Body of pancreas (tissue), 4 donors: ENCODE results near the gene MYL2.

Experiments used
- POLR2A ChIP-seq, 3 donors: fragments of 450-650 bp; IDR thresholded peaks; one replicate each; pipeline ENCODE4 v1.6.1; 2016; ENCODE audit warnings: antibody characterized with exemption in 3 of 3, mild to moderate bottlenecking in 2 of 3
- TF ChIP-seq, protein P1 (sequence below), 7 experiments: fragments of 450-650 bp in 4 of 7; fragments of 200-600 bp in 3 of 7; sonication (generic) in 3 of 7; IDR thresholded peaks; one replicate each; pipeline ENCODE4 v1.5.1; 2016 to 2019; ENCODE audit warnings: antibody characterized with exemption in 7 of 7

DNA sequence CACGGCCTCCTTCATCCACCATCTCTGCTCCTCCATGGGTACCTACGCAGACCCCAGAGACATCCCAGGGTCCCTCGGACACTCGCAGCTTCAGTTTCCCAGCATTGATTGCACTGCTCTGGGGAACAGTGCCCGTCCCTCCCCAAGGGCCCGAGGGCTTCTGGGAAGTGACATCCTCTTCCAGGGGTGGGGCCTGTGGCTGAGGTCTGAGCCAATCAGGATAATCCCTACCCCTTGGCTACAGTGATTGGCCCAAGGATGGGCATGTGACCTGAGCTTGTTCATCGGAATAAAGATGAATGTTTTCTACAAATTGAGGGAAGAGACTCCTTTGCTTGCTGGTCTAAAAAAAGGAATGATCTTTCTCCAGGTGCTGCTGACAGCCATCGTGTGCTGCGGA is 37.3 kb upstream of the MYL2 start:
- TF ChIP-seq, protein P1, sequence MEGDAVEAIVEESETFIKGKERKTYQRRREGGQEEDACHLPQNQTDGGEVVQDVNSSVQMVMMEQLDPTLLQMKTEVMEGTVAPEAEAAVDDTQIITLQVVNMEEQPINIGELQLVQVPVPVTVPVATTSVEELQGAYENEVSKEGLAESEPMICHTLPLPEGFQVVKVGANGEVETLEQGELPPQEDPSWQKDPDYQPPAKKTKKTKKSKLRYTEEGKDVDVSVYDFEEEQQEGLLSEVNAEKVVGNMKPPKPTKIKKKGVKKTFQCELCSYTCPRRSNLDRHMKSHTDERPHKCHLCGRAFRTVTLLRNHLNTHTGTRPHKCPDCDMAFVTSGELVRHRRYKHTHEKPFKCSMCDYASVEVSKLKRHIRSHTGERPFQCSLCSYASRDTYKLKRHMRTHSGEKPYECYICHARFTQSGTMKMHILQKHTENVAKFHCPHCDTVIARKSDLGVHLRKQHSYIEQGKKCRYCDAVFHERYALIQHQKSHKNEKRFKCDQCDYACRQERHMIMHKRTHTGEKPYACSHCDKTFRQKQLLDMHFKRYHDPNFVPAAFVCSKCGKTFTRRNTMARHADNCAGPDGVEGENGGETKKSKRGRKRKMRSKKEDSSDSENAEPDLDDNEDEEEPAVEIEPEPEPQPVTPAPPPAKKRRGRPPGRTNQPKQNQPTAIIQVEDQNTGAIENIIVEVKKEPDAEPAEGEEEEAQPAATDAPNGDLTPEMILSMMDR (IDR thresholded peaks at IDR 0.05) = no peak
- no peak for TF ChIP-seq POLR2A (IDR thresholded peaks at IDR 0.05)
